Measurements from ENCODE around the gene UCP2.

UCP2 gene

DNA sequence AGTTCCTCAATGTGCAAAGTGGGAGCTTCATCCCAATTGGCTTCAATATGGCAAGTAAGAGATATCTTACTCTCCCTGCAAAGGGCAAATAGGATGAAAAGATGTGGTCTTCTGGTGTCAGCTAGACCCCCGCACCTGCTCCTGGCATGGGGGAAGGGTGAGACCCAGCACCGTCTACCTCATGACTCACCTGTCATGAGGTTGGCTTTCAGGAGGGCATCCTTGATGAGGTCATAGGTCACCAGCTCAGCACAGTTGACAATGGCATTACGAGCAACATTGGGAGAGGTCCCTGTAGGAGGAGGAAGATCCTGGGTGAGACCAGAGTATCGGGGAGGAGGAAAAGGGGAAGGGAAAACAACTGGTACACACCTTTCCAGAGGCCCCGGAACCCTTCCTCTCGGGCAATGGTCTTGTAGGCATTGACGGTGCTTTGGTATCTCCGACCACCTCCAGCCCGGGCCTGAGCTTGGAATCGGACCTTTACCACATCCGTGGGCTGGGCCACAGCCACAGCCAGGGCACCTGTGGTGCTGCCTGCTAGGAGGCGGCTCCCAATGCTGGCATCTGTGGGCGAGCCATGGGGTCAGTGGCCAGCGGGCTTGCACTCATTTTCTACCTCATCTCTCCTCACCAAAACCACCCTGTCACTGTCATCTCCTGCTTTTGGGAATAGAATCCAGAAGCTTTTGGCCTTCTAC, 6.0 kb downstream of the UCP2 start:
- TF ChIP-seq POLR2A (IDR thresholded peaks at IDR 0.05; ENCODE audit: low read depth, low read length) = no peak
- DNase-seq (ENCODE audit: insufficient read length, low spot score) (no peak), FAIRE-seq (no peak)

DNA sequence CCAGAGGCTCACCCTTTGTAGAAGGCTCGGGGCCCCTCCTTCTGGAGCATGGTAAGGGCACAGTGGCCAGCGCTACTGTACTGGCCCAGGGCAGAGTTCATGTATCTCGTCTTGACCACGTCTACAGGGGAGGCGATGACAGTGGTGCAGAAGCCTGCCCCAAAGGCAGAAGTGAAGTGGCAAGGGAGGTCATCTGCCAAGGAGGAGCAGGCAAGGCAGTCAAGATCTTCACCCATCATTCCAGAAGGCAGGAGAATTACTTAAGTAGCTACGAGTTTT, 7.2 kb downstream of the UCP2 start:
- TF ChIP-seq POLR2A (IDR thresholded peaks at IDR 0.05; ENCODE audit: low read depth, low read length) = no peak
- no peak for DNase-seq (ENCODE audit: insufficient read length, low spot score)
- no peak for FAIRE-seq

DNA sequence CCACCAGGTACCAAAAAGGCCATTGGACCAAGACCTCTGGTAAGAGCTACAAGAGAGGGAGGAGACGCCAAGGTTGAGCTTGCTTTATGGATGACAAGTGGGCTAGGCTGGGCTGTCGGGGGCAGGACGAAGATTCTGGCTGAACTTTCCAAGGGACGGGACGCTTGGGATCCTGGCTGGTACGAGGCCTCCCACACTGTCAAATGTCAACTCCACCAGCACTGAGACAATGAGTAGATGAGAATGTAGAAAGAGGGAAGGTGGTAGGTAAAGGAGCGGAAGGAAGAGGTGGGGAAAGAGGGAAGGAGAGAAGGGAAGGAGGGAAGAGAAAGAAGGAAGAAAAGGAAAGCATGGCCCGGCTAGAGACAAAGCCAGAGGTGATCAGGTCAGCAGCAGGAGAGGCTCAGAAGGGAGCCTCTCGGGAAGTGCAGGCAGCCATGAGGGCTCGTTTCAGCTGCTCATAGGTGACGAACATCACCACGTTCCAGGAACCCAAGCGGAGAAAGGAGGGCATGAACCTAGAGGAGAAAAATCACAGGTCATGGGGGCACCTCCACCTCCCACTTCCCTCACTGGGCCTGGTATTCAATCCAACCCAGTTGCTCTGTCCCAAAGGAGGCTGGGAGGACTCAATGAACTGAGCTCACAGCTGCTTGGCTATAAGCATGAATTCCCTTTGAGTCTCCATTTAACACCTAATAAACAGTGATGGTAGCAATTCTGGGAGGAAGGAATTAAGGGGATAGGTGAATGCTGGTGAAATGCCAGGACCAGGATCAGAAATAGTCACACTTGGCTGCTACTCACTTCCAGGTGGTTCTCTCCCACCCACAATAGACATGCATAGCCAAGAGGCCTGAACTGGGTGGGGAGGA, 7.8 kb downstream of the UCP2 start:
- no peak for FAIRE-seq
- TF ChIP-seq POLR2A (IDR thresholded peaks at IDR 0.05; ENCODE audit: low read depth, low read length) = no peak
- DNase-seq (ENCODE audit: insufficient read length, low spot score) = no peak

DNA sequence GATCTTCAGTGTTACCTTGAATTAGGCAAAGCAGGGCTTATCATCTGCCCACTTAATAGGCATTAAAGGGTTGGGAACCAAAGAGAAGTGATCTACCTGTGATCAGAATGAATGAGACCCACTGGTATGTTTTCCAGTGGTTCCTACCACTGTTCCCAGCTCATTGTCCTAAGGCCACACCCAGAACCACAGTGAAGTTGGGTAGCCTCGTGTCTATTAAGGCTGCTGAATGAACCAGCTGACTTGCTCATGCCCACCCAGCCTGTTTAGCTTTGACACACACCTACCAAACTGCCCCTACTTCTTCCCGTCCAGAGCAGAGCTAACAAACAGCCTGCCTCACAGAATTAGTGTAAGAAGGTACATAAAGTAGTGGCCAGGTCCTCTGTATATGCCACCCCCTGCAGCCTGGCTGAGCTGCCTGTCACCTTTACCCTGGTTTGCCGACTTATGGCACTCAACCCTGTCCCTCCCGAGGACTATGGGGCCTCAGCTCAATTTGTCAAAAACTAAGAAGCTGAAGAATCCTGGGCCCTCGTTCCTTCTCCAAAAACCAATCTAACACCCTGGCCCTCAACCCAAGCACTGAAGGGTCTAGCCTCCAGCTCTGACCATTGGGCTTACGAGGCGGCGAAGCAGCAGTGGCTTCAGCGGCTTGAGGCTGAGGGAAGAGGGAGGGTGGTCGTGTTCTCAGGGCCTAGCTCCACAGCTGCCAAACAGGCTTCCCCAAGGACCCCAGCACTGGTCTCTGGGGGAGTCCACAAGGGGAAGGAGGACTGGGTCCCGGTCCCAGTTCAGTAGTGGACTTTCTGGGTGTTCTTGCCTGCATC, 9.8 kb downstream of the UCP2 start:
- FAIRE-seq = no peak

DNA sequence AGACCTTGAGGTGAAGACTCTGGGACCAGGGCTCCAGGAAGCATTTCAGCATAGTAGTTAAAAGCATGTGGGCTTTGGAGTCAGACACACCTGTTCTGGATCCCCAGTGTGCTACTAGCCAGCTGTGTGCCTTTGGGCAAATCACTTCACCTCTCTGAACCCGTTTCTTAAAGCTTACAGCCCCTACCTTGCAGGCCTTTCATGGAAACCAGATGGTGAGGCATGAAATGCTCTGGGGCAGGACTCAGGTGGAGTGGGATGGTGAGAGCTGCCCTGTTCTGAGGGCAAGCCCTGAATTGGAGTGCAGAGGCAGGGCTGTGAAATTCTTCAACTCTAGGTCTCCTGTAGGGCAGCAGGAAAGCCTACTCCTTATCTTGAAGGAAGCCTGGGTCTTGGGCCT, 10.5 kb downstream of the UCP2 start:
- FAIRE-seq (no peak), DNase-seq (ENCODE audit: insufficient read length, low spot score) (no peak)
- no peak for TF ChIP-seq POLR2A (IDR thresholded peaks at IDR 0.05; ENCODE audit: low read depth, low read length)

More for the DNA sequence above, 9.8 kb downstream of the UCP2 start:
- no peak for DNase-seq (ENCODE audit: insufficient read length, low spot score)
- no peak for TF ChIP-seq POLR2A (IDR thresholded peaks at IDR 0.05; ENCODE audit: low read depth, low read length)

DNA sequence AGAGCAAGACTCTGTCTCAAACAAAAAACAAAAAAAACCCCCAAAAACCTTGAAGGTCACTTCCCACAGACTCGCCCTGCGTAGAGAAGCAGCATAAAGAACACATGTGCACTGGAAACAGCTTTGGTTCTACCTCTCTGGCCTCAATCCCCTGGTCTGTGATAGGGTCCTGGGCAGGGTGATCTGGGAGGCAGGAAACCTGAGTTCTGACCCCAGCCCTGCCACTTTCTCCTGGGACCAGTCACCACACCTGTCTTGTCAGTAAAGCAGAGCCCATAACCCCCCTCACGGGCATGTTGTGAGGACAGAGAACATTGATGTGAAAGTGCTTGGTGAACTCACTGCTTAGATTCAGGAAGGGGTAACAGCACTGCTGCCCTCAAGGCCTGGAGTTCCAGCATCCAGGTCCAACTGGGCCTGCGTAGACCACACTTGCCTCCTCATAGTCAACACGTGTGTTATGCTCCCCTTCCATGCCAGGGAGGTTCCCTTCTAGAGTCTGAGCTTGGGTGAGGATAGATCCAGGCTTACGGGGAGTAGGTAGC, 11.4 kb downstream of the UCP2 start:
- FAIRE-seq (no peak), DNase-seq (ENCODE audit: insufficient read length, low spot score) (no peak)
- no peak for TF ChIP-seq POLR2A (IDR thresholded peaks at IDR 0.05; ENCODE audit: low read depth, low read length)

DNA sequence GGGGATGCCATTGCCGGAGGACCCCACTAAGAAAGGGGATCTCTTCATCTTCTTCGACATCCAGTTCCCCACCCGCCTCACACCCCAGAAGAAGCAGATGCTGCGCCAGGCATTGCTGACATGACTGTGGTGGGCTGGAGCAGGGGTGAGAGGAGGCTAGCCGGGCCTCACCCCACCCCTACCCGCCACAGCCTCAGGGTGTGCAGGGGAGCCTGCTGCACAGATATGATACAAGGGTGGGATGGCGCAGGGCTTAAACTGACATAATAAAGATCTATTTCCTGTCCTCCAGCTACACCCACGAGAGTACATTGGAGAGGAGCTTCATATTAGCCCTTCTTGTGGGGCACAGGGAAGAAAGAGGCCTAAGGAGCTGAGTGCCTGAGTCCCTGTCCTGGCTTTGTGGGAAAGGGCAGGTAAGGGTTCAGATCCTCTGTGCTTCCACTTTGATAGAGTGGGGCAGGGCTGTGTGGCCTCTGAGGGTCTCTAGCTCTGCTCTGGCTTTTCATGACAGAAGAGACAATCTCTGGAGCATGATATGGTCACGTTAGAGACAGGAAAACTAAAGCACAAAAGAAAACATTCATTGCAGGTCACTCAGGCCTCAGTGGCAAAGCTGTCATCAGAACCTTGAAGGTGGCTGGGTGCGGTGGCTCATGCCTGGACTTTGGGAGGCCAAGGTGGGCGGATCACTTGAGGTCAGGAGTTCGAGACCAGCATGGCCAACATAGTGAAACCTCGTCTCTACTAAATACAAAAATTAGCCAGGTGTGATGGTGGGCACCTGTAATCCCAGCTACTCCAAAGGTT, 12.4 kb downstream of the UCP2 start:
- no peak for TF ChIP-seq POLR2A (IDR thresholded peaks at IDR 0.05; ENCODE audit: low read depth, low read length)
- DNase-seq (ENCODE audit: insufficient read length, low spot score) (no peak), FAIRE-seq (no peak)

DNA sequence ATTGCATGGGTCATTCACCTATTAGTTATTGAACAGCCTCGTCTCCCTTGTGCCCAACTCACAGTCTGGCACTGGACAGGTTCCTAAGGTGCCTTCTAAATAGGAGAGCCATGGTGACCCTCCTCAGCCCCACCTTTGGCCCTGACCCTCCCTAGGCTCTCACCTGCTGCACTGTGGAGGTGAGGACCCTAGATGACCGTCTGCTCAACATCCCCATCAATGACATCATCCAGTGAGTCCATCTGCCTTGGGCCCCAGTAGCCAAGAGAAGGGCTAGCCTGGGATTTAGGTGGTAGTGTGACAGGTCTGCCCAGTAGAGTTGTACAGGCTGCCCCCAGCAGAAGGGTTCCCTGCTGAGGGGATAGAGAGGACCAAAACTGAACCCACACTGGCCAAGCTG, 13.6 kb downstream of the UCP2 start:
- no peak for TF ChIP-seq POLR2A (IDR thresholded peaks at IDR 0.05; ENCODE audit: low read depth, low read length)
- DNase-seq (ENCODE audit: insufficient read length, low spot score) (no peak), FAIRE-seq (no peak)

DNA sequence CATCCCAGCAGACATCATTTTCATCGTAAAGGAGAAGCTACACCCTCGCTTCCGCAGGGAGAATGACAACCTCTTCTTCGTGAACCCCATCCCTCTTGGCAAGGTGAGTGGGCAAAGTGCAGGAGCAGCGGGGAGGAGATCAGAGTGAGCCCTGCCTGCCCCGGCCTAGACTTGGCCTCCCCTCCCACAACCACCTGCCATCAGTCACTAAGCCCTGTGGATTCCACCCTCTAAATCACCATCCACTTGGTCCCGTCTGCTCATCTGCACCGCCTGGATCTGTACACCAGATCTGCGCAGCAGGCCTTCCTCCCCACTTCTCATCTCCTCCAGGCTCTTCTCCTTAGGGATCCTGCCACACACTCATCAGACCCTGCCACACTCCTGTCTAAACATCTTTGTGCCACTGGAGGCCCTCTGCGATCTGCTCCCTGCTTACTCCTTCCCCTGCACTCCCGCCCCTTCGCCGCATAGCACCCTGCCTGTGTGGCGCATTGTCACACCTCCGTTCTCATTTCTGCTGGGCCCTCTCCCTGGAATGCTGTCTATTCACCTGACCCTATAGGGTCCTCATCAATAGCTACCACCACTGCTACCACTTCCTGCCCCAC, 14.2 kb downstream of the UCP2 start:
- FAIRE-seq (no peak), DNase-seq (ENCODE audit: insufficient read length, low spot score) (no peak)
- no peak for TF ChIP-seq POLR2A (IDR thresholded peaks at IDR 0.05; ENCODE audit: low read depth, low read length)

DNA sequence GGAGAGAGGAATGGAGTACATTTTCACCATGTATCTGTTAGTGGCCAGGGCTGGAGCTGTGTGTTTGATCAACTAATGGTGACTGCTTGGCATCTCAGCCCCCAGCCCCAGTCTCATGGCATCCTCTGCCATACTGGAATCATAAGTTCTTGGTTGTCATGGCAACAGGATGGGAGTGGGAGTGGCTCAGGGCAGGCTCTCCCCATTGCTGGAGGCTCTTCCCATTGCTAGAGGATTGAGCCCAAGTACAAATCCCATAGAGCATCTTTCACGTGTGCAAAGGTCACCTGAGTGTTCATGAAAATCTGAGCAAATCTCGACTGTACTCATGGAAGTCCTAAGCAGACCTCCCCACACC, 16.9 kb downstream of the UCP2 start:
- no peak for FAIRE-seq
- TF ChIP-seq POLR2A (IDR thresholded peaks at IDR 0.05; ENCODE audit: low read depth, low read length) = no peak
- DNase-seq (ENCODE audit: insufficient read length, low spot score) = no peak

DNA sequence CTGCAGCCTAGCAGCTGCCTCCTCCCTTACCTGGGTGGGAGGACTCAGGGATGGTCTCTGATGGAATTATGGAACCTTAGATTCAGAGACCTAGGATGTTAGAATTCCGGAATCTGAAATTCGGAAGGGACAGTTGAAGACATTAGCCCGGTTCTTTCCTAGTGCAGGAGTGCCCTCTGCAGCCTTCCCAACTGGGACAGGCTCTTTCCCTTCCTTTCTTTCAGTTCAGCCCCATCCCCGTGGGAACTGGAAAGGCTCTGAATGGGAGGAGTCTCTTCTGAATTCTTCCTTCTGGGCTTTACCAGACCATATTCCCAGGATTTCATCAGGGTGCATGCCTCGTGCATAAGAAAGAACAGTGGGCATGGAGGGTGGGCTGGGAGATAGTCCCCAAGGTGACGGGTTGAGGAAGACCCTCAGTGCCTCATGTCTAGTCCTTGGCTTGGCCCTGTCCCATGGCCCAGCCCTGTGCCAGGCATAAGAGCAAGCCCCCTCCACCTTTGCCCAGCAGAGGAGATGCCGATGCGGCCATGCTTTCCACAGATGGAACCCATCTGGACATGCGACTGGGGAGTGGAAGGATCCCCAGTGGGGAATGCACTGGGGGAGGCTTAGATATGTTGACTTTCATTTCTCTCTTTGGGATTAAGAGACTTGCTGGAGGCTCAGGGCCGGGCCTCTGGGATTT, 17.4 kb downstream of the UCP2 start:
- no peak for TF ChIP-seq POLR2A (IDR thresholded peaks at IDR 0.05; ENCODE audit: low read depth, low read length)
- no peak for FAIRE-seq
- no peak for DNase-seq (ENCODE audit: insufficient read length, low spot score)

DNA sequence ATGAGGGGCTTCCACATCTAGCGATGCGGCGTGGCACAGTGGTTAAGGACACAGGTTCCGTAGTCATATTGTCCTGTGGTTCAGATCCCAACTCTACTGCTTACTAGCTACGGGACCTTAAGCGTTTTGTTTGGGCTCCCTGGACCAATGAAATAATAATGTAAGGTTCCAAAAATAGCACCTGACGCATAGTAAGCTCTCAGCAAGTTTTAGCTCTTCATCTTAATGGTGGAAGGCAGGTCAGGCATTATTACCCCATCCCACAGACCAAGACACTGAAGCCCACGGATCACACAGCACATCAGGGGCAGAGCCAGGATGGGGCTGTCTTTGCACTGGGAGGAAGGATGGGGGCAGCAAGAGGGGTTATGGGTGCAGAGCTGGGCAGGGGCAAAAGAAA, 18.8 kb downstream of the UCP2 start:
- TF ChIP-seq POLR2A (IDR thresholded peaks at IDR 0.05; ENCODE audit: low read depth, low read length) = no peak
- DNase-seq (ENCODE audit: insufficient read length, low spot score) = no peak
- no peak for FAIRE-seq
